Glutamatergic neuron (in vitro differentiated cells): ENCODE results near the gene SLC14A1. TPM values are rescaled to one million over a fixed set of nuclear protein-coding genes. Genes with fewer than 3 reads are reported as not detected.

Experiments
- DNase-seq: peaks from one replicate; pipeline ENCODE4 v3.0.0; 2022
- H3K27ac Mint-ChIP-seq: one replicate; pipeline ENCODE4 v1.8.0; 2020; ENCODE audit warnings: mild to moderate bottlenecking, mixed read lengths, inconsistent platforms; ENCODE audit not compliant: unreplicated experiment
- H3K27me3 Mint-ChIP-seq: one replicate; pipeline ENCODE4 v1.8.0; 2020; ENCODE audit warnings: mild to moderate bottlenecking, moderate library complexity, mixed read lengths, inconsistent platforms; ENCODE audit not compliant: unreplicated experiment
- H3K36me3 Mint-ChIP-seq: one replicate; pipeline ENCODE4 v1.8.0; 2020; ENCODE audit warnings: mild to moderate bottlenecking, mixed read lengths, inconsistent platforms; ENCODE audit not compliant: unreplicated experiment
- H3K4me1 Mint-ChIP-seq: one replicate; pipeline ENCODE4 v1.8.0; 2020; ENCODE audit warnings: mild to moderate bottlenecking, low read depth, mixed read lengths, inconsistent platforms; ENCODE audit not compliant: unreplicated experiment
- H3K4me3 Mint-ChIP-seq: one replicate; pipeline ENCODE4 v1.8.0; 2020; ENCODE audit warnings: mild to moderate bottlenecking, mixed read lengths, inconsistent platforms; ENCODE audit not compliant: unreplicated experiment
- H3K9me3 Mint-ChIP-seq: one replicate; pipeline ENCODE4 v1.8.0; 2020; ENCODE audit warnings: mild to moderate bottlenecking, moderate library complexity, mixed read lengths, inconsistent platforms; ENCODE audit not compliant: unreplicated experiment
- CTCF ChIP-seq: fragments of 200-600 bp; sonication (generic); IDR thresholded peaks from one replicate; pipeline ENCODE4 v1.5.0; 2021; ENCODE audit not compliant: partially characterized antibody, unreplicated experiment
- total RNA-seq: library from RNA; stranded (reverse); fragmentation: NEBNext Ultra II Directional; extraction: Animal tissue kit (Norgen Biotek cat#: 25700); gene quantifications from one replicate; pipeline ENCODE4 v1.2.1, GENCODE V29; 2021; ENCODE audit not compliant: unreplicated experiment

Gene SLC14A1
- total RNA-seq, 1 donor from 2014 or later, result not detected

- DNase-seq, result no peak
- TF ChIP-seq CTCF, result no peak
- Mint-ChIP-seq H3K36me3 (no peaks in the 10 kb centered on the region), H3K27me3 (peaks cover 8% of the 10 kb centered on the region), H3K9me3 (peaks cover 3% of the 10 kb centered on the region), H3K27ac (no peak overlapping the region), H3K4me3 (no peak overlapping the region), H3K4me1 (peaks cover 18% of the 10 kb centered on the region)
Observed at GRCh38 chr18:45682181-45682580, 41.8 kb upstream of the SLC14A1 start.

GRCh38 chr18:45684341-45685115, 39.5 kb upstream of the SLC14A1 start:
- DNase-seq, result no peak
- Mint-ChIP-seq H3K4me3 (no peak overlapping the region), H3K36me3 (no peaks in the 10 kb centered on the region), H3K9me3 (peaks cover 4% of the 10 kb centered on the region), H3K27ac (no peak overlapping the region), H3K27me3 (peaks cover 17% of the 10 kb centered on the region), H3K4me1 (peaks cover 35% of the 10 kb centered on the region)
- no peak for TF ChIP-seq CTCF

GRCh38 chr18:45686891-45687611, 36.9 kb upstream of the SLC14A1 start:
- Mint-ChIP-seq H3K4me1 (peaks cover 47% of the 10 kb centered on the region), H3K9me3 (peaks cover 4% of the 10 kb centered on the region), H3K4me3 (peak overlapping the region; percentile 64), H3K27ac (peak overlapping the region; percentile 74), H3K27me3 (peaks cover 21% of the 10 kb centered on the region), H3K36me3 (no peaks in the 10 kb centered on the region)
- DNase-seq, result peak; percentile 29
- no peak for TF ChIP-seq CTCF

GRCh38 chr18:45687621-45688020, 36.4 kb upstream of the SLC14A1 start:
- Mint-ChIP-seq H3K9me3 (peaks cover 4% of the 10 kb centered on the region), H3K4me1 (peaks cover 47% of the 10 kb centered on the region), H3K36me3 (no peaks in the 10 kb centered on the region), H3K27ac (peak overlapping the region; percentile 53), H3K4me3 (peak overlapping the region; percentile 57), H3K27me3 (peaks cover 18% of the 10 kb centered on the region)
- TF ChIP-seq CTCF, result no peak
- no peak for DNase-seq

- Mint-ChIP-seq H3K4me1 (peaks cover 47% of the 10 kb centered on the region), H3K4me3 (peak overlapping the region; percentile 57), H3K27me3 (peaks cover 18% of the 10 kb centered on the region), H3K36me3 (no peaks in the 10 kb centered on the region), H3K27ac (peak overlapping the region; percentile 69), H3K9me3 (peaks cover 4% of the 10 kb centered on the region)
- TF ChIP-seq CTCF, result no peak
- no peak for DNase-seq
Observed at GRCh38 chr18:45688113-45688512, 35.9 kb upstream of the SLC14A1 start.
